Measurements from ENCODE around the gene MRTFA. TPM values are rescaled to one million over a fixed set of nuclear protein-coding genes. Genes with fewer than 3 reads are reported as not detected.

MRTFA gene
- total and polyA plus RNA-seq, 2 of the 13 experiments (the other 11 are each of a cell fraction or from before 2014, with no cell fraction given) = 2.4 to 8.2 TPM

DNA sequence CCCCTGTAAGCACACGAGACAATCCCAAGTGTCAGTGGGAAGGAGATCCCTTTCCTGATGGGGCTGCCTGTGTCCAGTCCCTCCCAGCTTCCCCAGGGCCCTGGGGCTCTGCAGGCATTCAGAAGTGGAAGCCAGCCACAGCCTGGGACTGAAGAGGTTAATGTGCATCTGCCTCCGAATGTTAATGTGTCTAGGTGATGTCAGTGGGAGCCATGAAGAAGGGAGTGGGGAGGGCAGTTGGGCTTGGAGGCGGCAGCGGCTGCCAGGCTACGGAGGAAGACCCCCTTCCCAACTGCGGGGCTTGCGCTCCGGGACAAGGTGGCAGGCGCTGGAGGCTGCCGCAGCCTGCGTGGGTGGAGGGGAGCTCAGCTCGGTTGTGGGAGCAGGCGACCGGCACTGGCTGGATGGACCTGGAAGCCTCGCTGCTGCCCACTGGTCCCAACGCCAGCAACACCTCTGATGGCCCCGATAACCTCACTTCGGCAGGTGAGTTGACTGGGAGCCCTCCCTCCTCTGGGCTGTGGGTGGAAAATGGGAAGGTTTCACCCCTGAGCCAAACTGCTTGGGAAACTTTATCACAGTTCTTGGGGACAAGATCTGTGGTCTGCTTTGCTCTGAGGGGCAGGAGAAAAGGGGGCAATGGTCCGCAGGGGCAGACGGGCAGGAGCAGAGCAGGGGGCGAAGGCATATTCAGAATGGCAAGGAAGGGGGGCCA, 42.9 kb upstream of the MRTFA start, which contains the start of gene MCHR1 (continued):
- TF ChIP-seq PLSCR1 (CRISPR knock-in tag; IDR thresholded peaks at IDR 0.05; ENCODE audit: borderline replicate concordance) (no peak), ZBTB7B (CRISPR knock-in tag; IDR thresholded peaks at IDR 0.05) (peak; percentile 36; the same call in 1 of the 2 replicates), MIER2 (CRISPR knock-in tag; IDR thresholded peaks at IDR 0.05) (no peak), FOXO4 (CRISPR knock-in tag; conservative IDR thresholded peaks at IDR 0.05) (0 out of 2 replicates have a peak, but pooled peaks have one; percentile 85), MTF2 (CRISPR knock-in tag; IDR thresholded peaks at IDR 0.05; ENCODE audit: borderline replicate concordance) (peak; percentile 72; the same call in 1 of the 2 replicates), PITX1 (CRISPR knock-in tag; IDR thresholded peaks at IDR 0.05) (0 out of 2 replicates have a peak, but pooled peaks have one; percentile 26), YY1 (IDR thresholded peaks at IDR 0.05; ENCODE audit: insufficient read depth, insufficient replicate concordance, low read depth, low read length) (no peak), ZFP90 (CRISPR knock-in tag; IDR thresholded peaks at IDR 0.05; ENCODE audit: borderline replicate concordance) (0 out of 2 replicates have a peak, but pooled peaks have one; percentile 45), HNRNPLL (IDR thresholded peaks at IDR 0.05; ENCODE audit: low read depth, low read length, poor library complexity, severe bottlenecking) (peak; percentile 69), SOX13 (IDR thresholded peaks at IDR 0.05) (no peak), SOX13 (CRISPR knock-in tag; conservative IDR thresholded peaks at IDR 0.05 in 1 of 2, IDR thresholded peaks at IDR 0.05 in 1 of 2) (0 out of 4 replicates have a peak, but pooled peaks of 1 of the 2 experiments have one; percentile 7), ZNF709 (CRISPR knock-in tag; IDR thresholded peaks at IDR 0.05) (0 out of 2 replicates have a peak, but pooled peaks have one; percentile 2), MEIS2 (CRISPR knock-in tag; IDR thresholded peaks at IDR 0.05) (0 out of 2 replicates have a peak, but pooled peaks have one; percentile 36), ZNF530 (CRISPR knock-in tag; IDR thresholded peaks at IDR 0.05; ENCODE audit: low read depth) (no peak)
- TF ChIP-seq, protein P1, sequence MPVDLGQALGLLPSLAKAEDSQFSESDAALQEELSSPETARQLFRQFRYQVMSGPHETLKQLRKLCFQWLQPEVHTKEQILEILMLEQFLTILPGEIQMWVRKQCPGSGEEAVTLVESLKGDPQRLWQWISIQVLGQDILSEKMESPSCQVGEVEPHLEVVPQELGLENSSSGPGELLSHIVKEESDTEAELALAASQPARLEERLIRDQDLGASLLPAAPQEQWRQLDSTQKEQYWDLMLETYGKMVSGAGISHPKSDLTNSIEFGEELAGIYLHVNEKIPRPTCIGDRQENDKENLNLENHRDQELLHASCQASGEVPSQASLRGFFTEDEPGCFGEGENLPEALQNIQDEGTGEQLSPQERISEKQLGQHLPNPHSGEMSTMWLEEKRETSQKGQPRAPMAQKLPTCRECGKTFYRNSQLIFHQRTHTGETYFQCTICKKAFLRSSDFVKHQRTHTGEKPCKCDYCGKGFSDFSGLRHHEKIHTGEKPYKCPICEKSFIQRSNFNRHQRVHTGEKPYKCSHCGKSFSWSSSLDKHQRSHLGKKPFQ (CRISPR knock-in tag; IDR thresholded peaks at IDR 0.05; ENCODE audit: insufficient replicate concordance) = no peak
- TF ChIP-seq, protein P2, sequence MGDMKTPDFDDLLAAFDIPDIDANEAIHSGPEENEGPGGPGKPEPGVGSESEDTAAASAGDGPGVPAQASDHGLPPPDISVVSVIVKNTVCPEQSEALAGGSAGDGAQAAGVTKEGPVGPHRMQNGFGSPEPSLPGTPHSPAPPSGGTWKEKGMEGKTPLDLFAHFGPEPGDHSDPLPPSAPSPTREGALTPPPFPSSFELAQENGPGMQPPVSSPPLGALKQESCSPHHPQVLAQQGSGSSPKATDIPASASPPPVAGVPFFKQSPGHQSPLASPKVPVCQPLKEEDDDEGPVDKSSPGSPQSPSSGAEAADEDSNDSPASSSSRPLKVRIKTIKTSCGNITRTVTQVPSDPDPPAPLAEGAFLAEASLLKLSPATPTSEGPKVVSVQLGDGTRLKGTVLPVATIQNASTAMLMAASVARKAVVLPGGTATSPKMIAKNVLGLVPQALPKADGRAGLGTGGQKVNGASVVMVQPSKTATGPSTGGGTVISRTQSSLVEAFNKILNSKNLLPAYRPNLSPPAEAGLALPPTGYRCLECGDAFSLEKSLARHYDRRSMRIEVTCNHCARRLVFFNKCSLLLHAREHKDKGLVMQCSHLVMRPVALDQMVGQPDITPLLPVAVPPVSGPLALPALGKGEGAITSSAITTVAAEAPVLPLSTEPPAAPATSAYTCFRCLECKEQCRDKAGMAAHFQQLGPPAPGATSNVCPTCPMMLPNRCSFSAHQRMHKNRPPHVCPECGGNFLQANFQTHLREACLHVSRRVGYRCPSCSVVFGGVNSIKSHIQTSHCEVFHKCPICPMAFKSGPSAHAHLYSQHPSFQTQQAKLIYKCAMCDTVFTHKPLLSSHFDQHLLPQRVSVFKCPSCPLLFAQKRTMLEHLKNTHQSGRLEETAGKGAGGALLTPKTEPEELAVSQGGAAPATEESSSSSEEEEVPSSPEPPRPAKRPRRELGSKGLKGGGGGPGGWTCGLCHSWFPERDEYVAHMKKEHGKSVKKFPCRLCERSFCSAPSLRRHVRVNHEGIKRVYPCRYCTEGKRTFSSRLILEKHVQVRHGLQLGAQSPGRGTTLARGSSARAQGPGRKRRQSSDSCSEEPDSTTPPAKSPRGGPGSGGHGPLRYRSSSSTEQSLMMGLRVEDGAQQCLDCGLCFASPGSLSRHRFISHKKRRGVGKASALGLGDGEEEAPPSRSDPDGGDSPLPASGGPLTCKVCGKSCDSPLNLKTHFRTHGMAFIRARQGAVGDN (CRISPR knock-in tag; IDR thresholded peaks at IDR 0.05) = peak; percentile 50; the same call in 1 of the 2 replicates

Data from HepG2 (cell line).